ENCODE measurements around the gene WDR53.

Gene WDR53

DNA sequence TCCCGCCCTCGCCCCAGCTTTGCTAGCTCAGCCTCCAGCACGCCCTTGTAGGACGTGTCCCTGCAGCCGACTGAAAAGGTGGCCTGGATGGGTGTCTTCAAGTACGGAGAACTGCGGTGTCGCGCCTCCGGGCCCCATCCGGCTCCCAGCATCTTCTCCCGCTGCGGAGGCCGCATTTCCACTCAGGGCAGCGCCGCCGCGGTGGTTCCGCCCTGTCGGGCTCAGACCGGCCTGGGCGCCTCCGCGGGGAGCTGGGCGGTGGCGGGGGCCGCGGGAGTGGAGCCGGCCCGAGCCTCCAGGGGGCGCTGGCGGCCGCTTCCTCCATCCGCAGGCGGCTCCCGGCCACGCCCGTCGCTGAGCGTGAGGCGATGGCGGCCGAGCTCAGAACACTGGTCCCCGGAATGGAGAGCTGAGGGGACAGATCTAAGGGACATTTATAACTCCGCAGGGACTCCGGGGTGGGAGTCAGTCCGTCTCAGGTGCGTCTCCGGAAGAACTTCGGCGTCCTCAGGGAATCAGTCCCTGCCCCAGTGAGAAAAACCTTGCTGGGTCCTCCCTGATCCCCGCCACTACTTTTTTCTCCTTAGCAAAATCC, 39.6 kb downstream of the WDR53 start:
- Histone ChIP-seq H3K4me3 (ENCODE audit: low read length) (peak overlapping the region; percentile 76), H3K27ac (ENCODE audit: low read depth, low read length) (no peak overlapping the region), H4K20me1 (ENCODE audit: control insufficient read depth, insufficient read depth, low read depth, low read length) (no peaks in the 10 kb centered on the region), H3K79me2 (ENCODE audit: control insufficient read depth, low read length) (no peaks in the 10 kb centered on the region), H3K9me3 (ENCODE audit: control insufficient read depth, insufficient read depth, low read length) (no peaks in the 10 kb centered on the region), H3F3A (ENCODE audit: control insufficient read depth, insufficient read depth) (no peaks in the 10 kb centered on the region; the same call in 1 of the 2 replicates), H3K36me3 (ENCODE audit: control insufficient read depth, low read length) (no peaks in the 10 kb centered on the region), H3K9me2 (replicated peaks; ENCODE audit: control insufficient read depth, low read length) (no peaks in the 10 kb centered on the region), H3K27me3 (ENCODE audit: control insufficient read depth, low read length) (peaks cover 2% of the 10 kb centered on the region; the same call in 1 of the 2 replicates), H3K4me1 (ENCODE audit: control insufficient read depth, low read length) (peaks cover 18% of the 10 kb centered on the region), H3K4me2 (ENCODE audit: low read length) (peak overlapping the region; percentile 96)
- TF ChIP-seq, protein P1, sequence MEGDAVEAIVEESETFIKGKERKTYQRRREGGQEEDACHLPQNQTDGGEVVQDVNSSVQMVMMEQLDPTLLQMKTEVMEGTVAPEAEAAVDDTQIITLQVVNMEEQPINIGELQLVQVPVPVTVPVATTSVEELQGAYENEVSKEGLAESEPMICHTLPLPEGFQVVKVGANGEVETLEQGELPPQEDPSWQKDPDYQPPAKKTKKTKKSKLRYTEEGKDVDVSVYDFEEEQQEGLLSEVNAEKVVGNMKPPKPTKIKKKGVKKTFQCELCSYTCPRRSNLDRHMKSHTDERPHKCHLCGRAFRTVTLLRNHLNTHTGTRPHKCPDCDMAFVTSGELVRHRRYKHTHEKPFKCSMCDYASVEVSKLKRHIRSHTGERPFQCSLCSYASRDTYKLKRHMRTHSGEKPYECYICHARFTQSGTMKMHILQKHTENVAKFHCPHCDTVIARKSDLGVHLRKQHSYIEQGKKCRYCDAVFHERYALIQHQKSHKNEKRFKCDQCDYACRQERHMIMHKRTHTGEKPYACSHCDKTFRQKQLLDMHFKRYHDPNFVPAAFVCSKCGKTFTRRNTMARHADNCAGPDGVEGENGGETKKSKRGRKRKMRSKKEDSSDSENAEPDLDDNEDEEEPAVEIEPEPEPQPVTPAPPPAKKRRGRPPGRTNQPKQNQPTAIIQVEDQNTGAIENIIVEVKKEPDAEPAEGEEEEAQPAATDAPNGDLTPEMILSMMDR (IDR thresholded peaks at IDR 0.05; ENCODE audit: low read depth, low read length, poor library complexity, severe bottlenecking) = peak; percentile 81
- TF ChIP-seq EZH2phosphoT487 (IDR thresholded peaks at IDR 0.05; ENCODE audit: borderline replicate concordance, low read length) = no peak

DNA sequence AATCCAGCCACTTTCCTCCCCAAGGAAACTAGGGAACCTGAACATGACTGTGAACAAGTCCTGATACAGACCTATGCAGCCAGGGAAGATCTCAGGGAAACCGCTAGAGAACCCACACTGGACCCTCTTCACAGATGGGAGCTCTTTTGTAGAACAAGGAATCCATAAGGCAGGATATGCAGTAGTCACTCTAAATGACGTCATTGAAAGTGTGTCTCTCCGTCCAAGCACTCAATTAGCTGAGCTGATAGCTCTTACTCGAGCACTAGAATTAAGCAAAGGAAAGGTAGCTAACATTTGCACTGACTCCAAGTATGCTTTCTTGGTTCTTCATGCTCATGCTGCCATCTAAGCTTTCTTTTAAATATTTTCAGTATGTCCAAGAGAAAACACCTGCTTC, 43.2 kb downstream of the WDR53 start:
- no peaks in the 10 kb centered on the region for H3K9me2 ChIP-seq (replicated peaks; ENCODE audit: control insufficient read depth, low read length)
- no peaks in the 10 kb centered on the region for H3K27me3 ChIP-seq (ENCODE audit: control insufficient read depth, low read length)
- TF ChIP-seq EZH2phosphoT487 (IDR thresholded peaks at IDR 0.05; ENCODE audit: borderline replicate concordance, low read length) = no peak
- TF ChIP-seq, protein P1 (IDR thresholded peaks at IDR 0.05; ENCODE audit: low read depth, low read length, poor library complexity, severe bottlenecking) = no peak
- H3K4me1 ChIP-seq (ENCODE audit: control insufficient read depth, low read length) = peaks cover 18% of the 10 kb centered on the region
- peaks cover 9% of the 10 kb centered on the region for H3K9me3 ChIP-seq (ENCODE audit: control insufficient read depth, insufficient read depth, low read length)
- no peak overlapping the region for H3K4me3 ChIP-seq (ENCODE audit: low read length)
- H3K4me2 ChIP-seq (ENCODE audit: low read length) = no peak overlapping the region
- H3K36me3 ChIP-seq (ENCODE audit: control insufficient read depth, low read length) = no peaks in the 10 kb centered on the region
- H3F3A ChIP-seq (ENCODE audit: control insufficient read depth, insufficient read depth) = no peaks in the 10 kb centered on the region
- no peaks in the 10 kb centered on the region for H4K20me1 ChIP-seq (ENCODE audit: control insufficient read depth, insufficient read depth, low read depth, low read length)
- H3K79me2 ChIP-seq (ENCODE audit: control insufficient read depth, low read length) = no peaks in the 10 kb centered on the region
- no peak overlapping the region for H3K27ac ChIP-seq (ENCODE audit: low read depth, low read length)

DNA sequence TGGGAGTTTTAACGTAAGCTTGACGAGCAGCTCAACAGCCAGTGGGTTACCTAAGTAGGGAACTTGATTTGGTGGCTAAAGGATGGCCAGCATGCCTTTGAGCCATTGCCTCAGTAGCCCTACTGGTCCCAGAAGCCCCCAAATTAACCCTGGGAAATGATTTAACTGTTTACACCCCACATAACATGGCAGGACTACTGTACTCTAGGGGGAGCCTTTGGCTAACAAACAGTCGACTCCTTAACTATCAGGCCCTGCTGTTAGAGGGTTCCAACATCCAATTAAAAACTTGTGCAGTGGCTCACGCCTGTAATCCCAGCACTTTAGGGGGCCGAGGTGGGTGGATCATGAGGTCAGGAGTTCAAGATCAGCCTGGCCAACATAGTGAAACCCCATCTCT, 43.8 kb downstream of the WDR53 start:
- Histone ChIP-seq H3K9me3 (ENCODE audit: control insufficient read depth, insufficient read depth, low read length) (peaks cover 15% of the 10 kb centered on the region), H3F3A (ENCODE audit: control insufficient read depth, insufficient read depth) (no peaks in the 10 kb centered on the region), H3K4me1 (ENCODE audit: control insufficient read depth, low read length) (peaks cover 18% of the 10 kb centered on the region), H3K27me3 (ENCODE audit: control insufficient read depth, low read length) (no peaks in the 10 kb centered on the region), H3K27ac (ENCODE audit: low read depth, low read length) (no peak overlapping the region), H3K9me2 (replicated peaks; ENCODE audit: control insufficient read depth, low read length) (no peaks in the 10 kb centered on the region), H3K4me3 (ENCODE audit: low read length) (no peak overlapping the region), H3K36me3 (ENCODE audit: control insufficient read depth, low read length) (no peaks in the 10 kb centered on the region), H4K20me1 (ENCODE audit: control insufficient read depth, insufficient read depth, low read depth, low read length) (no peaks in the 10 kb centered on the region), H3K4me2 (ENCODE audit: low read length) (no peak overlapping the region), H3K79me2 (ENCODE audit: control insufficient read depth, low read length) (no peaks in the 10 kb centered on the region)
- TF ChIP-seq, protein P1 (IDR thresholded peaks at IDR 0.05; ENCODE audit: low read depth, low read length, poor library complexity, severe bottlenecking) = peak; percentile 36
- no peak for TF ChIP-seq EZH2phosphoT487 (IDR thresholded peaks at IDR 0.05; ENCODE audit: borderline replicate concordance, low read length)
